Stimulated activated CD8-positive, alpha-beta memory T cell treated with anti-CD3 and anti-CD28 coated beads, Interleukin-2, amount 100 ng/mL, for 48 hours (primary cell): ENCODE results near the gene ST7L.

Experiments used
- DNase-seq, 2 donors: peaks; one replicate each; pipeline ENCODE4 v3.0.0-alpha.2; 2020; ENCODE audit warnings: low read depth in 2 of 2

The ST7L gene

DNA sequence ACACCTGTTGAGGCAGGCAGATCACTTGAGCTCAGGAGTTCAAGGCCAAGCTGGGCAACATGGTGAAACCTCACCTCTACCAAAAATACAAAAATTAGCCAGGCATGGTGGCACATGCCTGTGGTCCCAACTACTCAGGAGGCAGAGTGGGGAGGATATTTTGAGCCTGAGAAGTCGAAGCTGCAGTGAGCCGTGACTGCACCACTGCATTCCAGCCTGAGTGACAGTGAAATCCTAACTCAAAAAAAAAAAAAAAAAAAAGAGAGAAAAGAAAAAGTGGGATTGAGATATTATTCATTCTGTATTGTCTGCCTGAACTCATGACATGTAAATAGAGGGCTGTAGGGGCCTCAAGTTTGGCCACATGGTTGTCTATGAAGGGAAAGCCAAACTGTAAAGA is 72.9 kb downstream of the ST7L start:
- no peak for DNase-seq

DNA sequence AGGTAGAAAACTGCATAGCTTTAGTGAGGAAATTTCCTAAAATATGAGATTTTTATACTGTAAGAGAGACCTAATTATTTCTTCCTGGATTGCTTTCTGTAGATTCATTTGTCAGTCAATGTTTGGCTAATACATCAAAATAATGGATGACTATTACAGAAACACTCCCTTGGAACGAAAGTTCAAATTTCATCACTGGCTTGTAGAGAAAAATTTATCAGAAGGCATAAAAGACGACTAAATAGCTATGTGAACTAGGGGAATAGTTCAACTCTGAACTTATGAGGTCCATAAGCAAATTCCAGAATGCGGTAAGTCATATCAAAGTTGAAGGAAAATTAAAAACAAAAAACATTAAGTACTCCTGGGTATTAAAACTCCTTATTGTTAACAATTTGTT is 74.2 kb downstream of the ST7L start:
- DNase-seq, result no peak

DNA sequence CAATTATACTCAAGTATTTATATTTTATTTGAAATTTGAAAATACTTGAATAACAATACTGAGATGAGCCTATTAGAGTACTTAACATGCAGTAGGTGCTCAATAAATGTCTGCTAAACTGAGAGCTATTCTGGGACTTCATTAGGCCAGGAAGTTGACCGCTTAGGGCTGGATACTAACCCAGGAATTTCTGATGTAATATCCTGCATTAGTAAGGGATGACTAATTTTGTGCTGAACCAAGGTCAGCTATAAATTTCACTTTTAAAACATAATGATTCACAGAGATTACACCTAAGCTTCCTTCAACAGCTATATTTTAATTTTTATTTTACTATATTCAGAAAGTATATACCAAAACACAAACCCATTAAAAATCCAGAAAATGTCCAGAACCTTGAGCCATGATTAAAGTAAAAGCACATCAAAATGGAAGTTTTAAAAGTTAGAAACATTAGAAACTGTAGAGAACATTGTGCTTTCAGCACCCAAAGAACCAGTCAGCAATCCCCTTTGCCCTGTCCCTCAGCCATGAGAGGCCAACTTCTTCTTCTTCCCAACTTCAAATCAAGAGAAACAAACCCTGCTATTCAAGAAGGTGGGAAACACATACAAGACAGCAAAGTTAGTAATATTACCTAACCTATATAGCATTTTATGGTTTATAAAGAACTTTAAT is 74.8 kb downstream of the ST7L start:
- DNase-seq, result no peak

DNA sequence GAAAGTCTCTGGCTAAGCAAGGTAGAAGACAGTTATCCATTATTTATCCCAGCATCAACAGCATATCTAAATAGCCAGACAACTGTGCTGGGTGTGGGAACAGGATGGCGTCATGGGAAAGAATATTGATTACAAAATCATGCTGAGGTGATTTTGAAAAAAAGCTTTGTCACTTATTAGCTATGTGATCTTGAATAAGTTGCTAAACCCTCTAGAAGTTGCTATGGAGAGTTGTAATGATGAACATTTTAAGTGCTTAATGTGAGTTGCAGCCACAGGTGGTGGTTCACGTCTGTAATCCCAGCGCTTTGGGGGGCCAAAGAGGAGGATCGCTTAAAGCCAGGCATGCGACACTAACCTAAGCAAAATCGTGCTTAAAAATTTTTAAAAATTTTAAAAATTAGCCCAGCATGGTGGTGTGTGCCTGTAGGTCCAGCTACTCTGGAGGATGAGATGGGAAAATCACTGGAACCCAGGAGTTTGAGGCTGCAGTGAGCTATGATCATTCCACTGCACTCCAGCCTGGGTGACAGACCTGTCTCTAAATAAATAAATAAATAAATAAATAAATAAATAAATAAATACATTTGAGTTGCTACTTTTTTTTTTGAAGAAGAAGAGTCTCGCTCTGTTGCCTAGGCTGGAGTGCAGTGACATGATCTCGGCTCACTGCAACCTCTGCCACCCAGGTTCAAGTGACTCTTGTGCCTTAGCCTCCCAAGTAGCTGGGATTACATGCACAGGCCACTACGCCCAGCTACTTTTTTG is 76.6 kb downstream of the ST7L start:
- DNase-seq, result no peak

DNA sequence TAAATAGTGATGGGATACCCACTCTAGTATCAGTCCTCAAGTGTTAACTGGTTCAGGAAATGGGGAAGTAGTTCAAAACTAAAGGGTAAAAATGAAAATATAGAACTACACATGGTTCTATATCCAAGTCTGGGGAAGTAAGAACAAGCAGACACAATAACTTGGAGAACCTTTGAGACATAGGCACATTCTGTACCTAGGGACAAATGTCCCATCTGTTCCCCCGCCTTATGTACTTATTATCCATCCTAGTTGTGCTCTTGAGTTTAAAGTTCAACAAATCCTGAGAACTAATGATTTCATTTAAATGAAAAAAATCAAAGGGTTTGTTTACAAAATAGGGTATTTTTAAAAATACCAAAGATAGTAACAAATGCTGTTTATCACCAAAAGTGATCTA is 77.6 kb downstream of the ST7L start:
- DNase-seq, result no peak

DNA sequence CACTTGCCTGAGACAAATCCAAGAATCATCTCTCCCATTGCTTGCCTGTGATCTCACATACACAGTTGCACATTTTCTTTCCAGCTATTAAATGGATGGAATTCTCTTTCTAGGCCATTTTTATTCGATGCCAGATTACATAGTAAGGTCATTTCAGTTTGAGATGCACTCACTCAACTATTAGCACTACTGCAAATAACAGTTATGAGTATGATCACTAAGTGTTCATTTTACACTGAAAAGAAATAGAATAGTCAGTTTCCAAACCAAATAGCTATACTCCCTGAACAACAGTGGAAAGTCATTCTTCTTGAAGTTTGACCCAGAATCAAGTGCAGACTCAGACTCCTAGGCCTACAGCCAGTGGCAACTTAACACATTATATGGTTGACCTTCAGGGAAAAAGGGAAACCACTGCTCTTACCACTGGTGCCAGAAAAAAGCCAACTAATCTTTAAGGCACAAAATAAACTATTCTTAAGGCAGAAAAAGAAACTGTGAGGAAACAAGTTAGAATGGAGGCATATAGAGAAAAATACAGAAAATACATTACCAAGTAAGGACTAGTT is 78.6 kb downstream of the ST7L start:
- DNase-seq, result no peak

DNA sequence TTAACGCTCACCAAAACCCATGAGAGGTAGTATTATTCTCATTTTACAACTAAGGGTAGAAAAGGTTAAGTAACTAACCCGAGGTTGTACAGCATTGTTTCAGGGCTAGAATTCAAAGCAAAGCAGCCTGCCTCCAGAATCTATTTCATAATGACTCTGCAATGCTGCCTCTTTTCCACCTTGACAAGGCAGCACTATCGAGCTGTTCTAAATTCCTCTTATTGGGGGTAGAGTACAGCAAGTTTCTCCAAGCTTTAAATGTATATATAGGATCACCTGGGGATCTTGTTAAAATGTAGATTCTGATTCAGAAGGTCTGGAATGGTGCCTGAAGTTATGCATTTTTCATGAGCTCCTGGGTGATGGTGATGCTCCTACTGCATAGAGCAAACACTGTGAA is 80.1 kb downstream of the ST7L start:
- DNase-seq, result no peak

DNA sequence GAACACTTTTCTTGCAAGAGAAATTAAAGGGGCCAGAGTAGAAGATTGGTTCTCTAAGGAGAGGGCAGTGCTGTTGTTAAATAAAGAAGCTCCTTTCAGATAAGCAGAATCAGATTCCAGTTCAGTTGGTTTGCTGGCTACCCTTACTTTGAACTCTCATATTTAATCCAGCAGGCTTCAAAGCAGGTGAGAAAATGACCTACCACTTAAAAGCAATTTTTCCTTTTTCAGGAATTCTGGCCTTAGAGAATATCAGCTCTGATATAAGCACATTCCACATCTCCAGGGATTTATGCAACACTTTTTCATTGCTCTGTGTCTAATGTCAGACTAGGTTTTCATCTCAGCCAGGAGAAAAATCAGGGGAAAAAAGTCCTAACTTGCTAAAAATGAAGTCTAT is 81.5 kb downstream of the ST7L start:
- no peak for DNase-seq

DNA sequence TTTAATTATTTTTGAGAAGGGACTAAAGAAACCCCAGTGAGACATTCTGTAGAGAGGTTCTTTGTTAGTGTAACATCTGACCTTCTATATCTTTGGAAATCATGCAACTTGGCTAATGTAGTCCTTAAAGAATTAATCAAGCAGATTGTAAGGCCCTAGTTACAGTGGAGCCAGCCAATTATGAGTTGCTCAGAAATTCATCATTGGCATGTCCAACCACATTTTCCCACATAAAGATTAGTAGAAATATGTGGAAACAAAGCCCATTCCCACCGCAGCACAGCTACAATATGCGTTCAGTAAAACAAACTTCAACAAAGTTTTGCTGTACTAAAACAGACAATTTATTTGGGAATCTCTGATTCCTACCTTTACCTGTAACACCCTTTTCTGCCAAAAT is 82.4 kb downstream of the ST7L start:
- DNase-seq, result no peak

DNA sequence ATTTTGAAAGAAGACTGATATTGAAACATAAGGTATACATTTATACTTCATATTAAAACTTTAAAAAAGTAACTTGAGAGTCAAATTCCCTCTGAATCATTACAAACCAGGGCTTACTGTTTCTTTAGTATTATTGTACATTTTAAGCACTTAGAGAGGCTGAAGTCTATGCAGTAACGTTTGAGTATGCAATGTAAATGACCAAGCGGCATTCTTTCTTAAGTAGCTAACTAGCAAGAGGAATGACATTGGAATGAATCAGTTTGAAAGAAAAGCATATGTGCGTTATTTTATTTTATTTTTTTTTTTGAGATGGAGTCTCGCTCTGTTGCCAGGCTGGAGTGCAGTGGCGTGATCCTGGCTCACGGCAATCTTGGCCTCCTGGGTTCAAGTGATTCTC is 85.9 kb downstream of the ST7L start:
- no peak for DNase-seq

DNA sequence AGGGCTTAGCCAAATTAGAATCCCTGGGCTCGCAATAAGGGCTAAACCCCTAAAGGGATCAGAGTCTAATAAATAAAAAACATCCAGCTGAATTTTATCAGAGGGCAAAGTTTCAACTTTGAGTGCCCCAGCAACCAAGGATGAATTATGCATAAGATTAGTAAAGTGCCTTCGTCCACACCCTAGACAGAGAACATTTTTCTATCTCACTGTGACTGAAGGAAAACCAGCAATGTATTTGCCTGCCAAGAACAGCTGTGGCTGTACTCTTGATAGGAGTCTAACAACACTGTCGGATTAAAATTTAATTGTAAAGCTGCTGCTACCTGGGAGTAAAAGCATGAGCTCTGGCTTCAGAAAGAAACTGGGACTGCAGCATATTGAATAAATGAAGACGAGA is 86.9 kb downstream of the ST7L start:
- DNase-seq, result no peak

DNA sequence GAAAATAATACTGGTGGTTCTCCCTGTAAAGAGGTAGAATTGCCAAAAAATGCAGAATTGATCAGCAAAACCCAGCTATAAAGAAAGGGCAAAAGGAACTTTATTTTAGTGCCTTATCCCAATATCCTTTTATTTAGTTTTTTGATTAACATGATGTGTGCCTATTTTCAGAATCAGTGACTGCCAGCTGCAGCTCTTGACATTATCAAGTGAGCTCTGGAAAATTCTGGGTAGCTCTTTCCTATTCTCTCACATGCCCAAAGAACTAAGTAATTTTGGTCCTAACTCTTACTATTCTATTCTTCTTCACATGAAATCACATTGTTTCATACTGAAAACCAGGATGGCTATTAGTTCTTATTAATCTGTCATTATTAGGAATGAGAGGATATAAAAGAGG is 88.1 kb downstream of the ST7L start:
- DNase-seq, result no peak

DNA sequence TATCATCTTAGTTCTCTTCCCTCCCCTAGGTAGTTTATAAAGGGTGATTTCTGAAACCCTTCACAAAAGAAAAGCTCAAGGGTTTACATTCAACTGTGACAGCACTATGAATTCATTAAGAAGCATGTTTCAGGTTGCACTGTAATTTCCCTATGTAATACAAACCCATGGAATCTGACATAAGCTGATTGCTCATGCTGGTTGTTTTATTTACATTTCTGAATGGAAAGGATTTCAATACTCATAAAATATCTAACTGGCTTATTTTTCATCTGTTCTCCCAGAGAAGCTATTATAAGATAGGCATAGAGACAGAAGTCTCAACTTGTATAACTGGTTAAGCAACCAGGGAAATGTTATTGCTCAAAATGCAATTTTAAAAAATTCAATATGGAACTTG is 89.6 kb downstream of the ST7L start:
- DNase-seq, result no peak

DNA sequence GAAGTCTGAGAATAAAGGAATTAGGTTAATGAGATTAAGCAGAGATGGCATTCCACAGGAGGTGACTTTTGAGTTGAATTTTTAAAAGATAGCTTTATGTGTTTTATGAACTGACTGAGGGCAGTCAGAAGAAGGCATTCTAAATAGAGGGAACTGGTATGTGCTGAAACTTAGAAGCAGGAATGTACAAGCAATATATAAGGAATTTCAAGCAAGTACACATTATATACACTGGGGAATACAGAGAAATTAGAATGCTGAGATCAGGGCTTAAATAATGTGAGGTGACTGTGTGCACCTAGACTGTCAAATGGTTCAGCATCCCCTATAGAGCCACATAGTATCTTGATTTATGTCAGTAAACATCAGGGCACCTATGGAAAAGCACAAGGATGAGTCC is 90.9 kb downstream of the ST7L start:
- DNase-seq, result no peak

DNA sequence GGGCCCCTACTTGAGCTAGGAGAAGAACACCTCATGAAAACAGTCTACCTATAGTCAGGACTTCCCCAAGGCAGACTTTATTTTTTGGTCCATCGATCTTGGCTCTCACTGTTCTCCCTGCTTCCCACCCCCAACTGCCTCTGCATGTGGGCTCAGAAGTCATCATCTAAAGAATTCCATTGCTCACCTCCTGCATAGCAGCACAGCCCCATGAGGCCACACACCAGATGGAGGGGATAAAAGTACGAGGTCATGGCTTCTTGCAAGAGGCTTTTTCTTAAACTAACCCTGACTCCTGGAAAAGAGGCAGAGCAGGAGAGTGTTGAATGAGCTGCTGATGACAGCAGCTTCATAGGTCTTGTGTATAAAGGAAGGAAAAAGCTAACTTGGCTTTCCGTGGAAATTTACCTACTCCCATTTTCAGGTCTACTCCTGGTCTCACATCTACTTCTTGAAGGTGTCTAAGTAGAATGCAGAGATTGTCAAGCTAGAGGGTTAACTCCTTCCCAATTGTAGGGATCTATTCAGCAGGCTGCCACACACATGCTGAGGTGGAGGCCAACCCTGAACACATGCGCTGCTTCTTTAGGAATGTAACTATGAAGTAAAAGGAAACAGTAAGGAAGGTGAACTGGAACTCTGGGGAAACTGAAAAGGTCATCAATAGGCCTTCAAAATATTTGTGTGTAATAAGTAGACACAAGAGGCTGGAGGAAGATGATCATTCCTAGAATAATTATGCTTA is 91.5 kb downstream of the ST7L start:
- DNase-seq, result no peak

DNA sequence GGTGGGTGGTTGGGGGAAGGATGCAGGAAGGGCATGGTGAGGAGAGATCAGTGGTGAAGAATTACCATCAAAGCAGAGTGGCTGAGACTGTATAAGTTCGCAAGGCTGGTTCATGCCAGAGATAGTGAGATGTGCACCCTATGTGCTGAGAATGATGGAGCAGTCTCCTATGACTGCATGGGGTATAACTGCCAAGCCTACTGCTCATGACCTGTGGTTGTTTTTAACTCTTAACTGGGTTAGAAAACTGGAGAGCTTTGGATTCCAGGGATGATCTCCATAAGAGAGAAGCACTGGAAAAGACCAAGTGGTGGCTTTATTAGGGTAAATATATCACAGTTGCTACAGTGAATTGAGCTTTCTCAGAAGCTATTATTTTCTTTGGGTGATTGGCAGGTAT is 94.0 kb downstream of the ST7L start:
- no peak for DNase-seq

DNA sequence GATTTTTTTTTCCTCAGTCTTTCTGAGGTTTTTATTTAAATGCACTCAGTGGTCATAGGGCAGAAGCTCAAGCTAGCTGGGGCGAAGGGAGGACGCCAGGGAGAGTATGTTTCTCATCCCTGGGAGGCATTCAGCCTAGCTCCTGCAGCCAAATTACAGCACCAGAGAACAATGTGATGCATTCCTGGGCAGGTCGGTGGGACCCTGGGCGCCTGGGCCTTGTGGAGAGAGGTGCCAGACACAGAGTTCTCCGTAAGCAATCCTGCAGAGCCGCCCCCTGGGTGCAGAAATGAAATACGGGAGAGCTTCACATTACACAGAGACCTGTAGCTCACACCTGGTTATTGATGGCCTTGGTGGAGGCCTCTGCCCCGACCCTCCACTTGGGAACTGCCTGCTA is 94.7 kb downstream of the ST7L start:
- DNase-seq, result no peak

DNA sequence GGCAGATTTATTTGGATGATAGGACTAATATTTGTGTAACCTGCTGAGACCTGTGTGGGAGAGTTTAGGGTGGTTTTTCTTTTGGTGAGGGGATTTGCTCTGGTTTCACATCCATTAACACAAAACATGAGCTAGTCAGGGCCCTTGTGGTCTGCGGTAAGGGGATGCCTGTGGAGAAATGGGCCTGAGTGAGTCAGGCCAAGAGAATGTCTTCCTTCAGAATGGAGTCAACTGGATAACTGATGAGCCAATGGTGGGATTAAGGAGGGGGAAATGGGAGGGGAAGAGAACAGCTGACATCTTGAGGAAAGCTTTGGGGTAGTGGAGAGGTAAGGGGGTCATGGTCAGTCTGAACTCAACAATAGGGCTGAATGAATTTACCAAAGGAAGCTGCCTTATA is 96.3 kb downstream of the ST7L start:
- no peak for DNase-seq

DNA sequence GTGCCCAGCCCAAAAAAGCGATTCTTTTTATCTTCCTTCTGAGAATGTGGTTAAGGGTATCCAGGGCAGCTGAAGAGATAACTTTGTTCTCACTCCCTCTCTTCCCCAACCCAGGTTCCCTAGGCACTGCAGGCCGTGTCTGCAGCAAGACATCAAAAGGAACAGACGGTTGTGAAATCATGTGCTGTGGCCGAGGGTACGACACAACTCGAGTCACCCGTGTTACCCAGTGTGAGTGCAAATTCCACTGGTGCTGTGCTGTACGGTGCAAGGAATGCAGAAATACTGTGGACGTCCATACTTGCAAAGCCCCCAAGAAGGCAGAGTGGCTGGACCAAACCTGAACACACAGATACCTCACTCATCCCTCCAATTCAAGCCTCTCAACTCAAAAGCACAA is 98.8 kb downstream of the ST7L start:
- DNase-seq, result no peak

DNA sequence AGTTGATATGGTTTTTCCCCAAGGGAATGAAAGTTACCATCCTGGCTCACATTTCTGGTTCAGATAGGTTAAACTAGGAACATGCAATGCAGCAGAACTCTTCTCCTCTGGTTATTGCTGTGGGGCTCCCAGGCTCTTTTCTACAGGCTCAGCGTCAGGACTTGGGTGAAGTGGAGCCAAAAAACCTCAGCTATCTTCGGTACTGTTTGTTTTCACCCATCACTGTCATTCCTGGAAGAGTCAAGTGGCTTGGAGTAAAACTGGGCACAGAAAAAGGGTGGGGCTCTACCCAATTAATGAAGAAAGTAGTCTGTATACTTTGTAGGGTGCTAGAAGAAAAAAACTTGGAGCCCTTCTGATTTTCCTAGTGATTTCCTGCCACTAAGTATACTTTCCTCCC is 100.8 kb downstream of the ST7L start:
- DNase-seq, result no peak

DNA sequence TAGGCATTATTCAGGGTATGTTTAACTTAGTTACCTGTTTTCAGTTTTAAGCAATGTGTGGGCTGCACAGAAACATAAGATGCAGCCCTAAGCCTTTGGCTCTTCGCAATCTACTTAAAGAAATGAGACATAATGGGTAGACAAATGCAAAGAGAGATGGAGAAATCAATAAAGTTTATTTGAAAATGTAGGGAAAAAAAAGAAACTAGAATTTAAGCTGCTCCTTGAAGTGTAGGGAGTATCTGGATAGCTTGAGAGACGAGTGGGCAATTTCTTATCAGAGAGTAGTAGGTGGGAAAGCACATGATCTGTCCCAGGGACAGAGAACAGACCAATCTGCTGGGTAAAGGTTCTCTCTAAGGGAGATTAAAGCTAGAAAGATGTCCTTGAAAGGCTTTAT is 101.3 kb downstream of the ST7L start:
- no peak for DNase-seq

DNA sequence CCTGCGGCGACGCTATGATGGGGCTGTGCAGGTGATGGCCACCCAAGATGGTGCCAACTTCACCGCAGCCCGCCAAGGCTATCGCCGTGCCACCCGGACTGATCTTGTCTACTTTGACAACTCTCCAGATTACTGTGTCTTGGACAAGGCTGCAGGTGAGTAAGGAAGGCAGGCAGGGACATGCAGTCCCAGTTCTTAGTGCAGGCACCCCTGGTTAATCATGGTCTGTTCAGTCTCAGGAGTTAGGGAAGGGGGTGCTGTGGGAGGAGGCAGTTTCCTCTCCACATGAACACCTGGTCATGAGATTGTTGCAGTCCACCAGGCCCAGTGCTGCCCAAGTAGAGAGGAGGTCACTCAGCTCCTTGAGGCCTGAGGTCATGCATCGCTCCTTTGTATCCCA is 101.7 kb downstream of the ST7L start:
- no peak for DNase-seq

DNA sequence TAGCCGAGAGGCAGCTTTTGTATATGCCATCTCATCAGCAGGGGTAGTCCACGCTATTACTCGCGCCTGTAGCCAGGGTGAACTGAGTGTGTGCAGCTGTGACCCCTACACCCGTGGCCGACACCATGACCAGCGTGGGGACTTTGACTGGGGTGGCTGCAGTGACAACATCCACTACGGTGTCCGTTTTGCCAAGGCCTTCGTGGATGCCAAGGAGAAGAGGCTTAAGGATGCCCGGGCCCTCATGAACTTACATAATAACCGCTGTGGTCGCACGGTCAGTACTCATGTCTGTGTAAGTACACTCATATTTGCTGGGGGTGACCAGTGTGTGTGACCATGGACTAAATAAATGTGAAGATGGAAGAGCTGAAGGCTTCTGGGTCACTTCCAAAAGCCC is 102.8 kb downstream of the ST7L start:
- DNase-seq, result no peak
